Iris pigment epithelial cell (primary cell): Measurements from ENCODE around the gene LRRC8D.
"Not testable (repeated sequence)": the region's sequence is repeated elsewhere in the genome, so short reads cannot be mapped to it uniquely, and the experiment has no call there.

Experiments
- DNase-seq: peaks from one replicate; pipeline ENCODE4 v3.0.0-alpha.2; 2011; ENCODE audit warnings: low read depth

Gene LRRC8D

DNA sequence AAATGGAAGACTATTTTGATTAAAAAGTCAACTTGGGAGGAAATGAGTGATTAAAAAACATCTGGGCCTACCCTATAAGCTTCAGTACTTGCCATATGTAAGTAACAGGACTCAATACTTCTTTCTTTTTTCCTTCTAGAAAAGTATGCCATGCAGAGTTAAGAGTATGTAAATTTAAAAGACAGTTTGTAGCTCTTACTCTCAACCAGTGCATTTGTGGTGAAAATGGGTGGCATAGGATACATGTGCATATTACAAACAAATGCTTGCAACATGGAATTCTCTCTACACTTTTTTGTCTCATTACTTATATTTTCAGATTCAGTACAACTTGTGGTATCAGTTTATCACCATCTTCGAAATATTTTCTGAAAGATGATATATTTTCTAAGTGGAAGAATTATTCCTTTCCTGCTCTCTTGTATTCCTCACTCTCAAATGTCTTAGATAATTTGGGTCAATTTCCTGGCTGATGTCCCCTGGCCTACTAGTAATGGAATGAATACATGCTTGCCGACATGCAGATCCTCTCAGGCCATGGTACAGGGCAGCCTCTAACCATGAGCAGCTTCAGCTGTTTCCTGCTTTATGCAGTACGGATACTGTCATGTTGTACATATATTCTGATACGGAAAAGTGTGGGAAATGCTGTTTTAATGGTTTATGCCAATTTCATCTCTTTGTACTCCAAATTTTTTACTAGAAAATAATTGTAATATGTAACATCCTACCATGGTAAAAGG, 92.7 kb downstream of the LRRC8D start:
- DNase-seq = no peak

- DNase-seq = no peak
These were observed 96.5 kb downstream of the LRRC8D start for GRCh38 chr1:89917353-89917752.

DNA sequence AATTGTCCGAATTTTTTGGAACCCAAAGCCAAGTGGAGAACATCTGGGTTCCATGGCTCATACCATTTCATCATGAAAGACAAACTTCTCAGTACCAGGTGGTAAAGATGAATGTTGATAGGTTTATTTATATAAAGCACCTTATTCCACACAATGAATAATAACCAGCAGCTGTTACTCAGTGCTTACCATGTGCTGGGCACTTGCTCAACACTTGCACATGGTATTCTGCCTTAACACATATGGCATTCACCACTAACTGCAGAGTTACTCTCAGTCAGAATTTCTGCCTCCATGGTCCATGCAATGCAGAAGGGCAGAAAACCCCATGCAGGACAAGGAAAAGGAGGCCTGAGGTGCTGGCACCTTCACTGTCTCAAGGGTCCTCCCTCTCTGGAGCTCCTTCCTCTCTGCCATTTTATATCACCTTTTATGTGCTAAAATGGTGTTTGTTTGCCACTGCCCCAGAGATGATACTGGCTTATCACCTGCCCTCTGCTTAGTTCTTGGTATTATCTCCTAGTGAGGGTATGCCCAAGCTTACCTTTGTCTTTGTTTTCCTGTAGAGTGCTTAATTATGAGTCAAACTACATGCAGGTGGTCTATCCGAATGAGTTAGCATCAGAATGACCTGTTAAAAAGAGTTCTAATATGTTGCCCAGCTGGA, 97.4 kb downstream of the LRRC8D start:
- DNase-seq = peak; percentile 51

DNA sequence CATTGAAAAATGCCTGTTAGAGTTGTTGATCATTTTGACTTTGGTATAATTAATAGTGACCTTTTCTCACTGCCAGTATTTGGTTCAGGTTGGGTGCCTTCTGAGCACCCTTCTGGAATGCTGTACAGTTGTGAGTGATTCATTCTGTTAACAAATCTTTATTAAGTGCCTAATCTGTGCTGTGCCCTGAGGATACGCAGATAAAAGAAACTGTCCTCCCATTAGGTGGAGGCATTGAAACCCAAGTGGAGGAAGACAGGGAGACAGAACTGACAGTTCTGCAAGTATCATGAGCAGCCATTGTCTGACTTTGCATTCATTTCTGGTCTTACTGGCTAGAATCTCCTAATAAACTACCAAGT, 97.9 kb downstream of the LRRC8D start:
- DNase-seq = no peak

DNA sequence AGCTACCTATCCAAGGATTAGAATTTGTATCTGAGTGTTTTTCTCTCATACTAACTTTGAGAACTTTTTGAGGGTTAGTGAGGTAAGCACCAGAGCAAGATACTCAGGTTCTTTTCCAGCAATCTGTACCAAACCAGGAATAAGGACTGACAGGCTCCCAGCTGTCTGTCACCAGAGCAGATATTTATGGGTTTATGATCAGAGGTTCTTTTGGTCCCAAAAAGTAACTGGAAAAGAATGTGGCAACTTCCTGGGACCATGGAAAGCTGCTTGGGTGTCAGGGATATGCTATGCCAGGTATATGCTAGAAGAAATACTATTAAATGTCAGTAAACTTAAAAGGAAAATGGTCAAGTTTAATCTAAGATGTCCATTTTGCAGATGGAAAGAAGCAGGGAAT, 98.3 kb downstream of the LRRC8D start:
- no peak for DNase-seq

GRCh38 chr1:89922911-89923310, 102.1 kb downstream of the LRRC8D start:
- no peak for DNase-seq

- DNase-seq = no peak
These were observed 102.7 kb downstream of the LRRC8D start for GRCh38 chr1:89923517-89923916.

DNA sequence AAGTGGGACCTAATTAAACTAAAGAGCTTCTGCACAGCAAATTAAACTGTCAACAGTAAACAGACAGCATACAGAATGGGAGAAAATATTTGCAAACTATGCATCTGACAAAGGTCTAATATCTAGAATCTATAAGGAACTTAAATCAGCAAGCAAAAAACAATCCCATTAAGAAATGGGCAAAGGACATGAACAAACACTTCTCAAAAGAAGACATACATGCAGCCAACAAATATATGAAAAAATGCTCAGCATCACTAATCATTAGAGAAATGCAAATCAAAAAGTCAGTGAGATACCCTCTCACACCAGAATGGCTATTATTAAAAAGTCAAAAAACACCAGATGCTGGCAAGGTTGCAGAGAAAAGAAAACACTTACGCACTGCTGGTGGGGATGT, 103.2 kb downstream of the LRRC8D start:
- not testable (repeated sequence) for DNase-seq

DNA sequence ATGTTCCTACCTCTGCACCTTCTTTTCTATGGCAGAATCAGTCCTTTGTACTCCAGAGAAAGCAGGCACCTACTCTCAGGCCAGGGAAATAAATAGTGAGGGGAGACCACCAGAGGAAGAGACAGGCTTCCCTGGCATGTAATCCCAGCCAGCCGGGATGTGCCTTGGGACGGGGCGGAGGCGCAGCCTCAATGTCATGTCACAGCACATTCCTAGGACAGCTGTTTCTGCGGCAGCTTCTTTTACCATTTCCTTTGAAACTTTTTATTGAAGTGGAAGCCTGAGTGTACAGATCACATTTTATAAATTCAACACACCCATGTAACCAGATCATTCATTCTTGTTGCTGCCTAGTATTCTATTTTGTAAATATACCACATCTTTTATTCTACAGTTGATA, 106.2 kb downstream of the LRRC8D start:
- no peak for DNase-seq

DNA sequence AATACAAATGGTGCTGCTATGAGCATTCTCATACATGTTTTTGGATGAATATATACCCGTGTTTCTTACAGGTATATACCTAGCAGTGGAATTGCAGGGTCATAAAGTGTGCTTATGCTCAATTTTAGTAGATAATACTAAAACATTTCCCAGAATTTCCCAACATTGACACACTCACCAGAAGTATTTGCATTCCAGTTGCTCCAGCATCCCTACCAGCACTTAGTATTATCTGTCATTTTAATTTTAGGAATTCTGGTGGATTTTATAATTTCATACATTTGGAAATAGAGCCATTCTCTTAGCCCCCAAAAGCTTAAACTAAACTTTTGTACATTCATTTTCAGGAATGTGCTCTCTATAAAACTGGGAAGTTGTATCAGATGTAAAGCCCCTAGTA, 106.6 kb downstream of the LRRC8D start:
- DNase-seq = no peak

GRCh38 chr1:89928506-89928905, 107.7 kb downstream of the LRRC8D start:
- no peak for DNase-seq

GRCh38 chr1:89929467-89930063, 108.7 kb downstream of the LRRC8D start:
- DNase-seq = peak; percentile 20

DNA sequence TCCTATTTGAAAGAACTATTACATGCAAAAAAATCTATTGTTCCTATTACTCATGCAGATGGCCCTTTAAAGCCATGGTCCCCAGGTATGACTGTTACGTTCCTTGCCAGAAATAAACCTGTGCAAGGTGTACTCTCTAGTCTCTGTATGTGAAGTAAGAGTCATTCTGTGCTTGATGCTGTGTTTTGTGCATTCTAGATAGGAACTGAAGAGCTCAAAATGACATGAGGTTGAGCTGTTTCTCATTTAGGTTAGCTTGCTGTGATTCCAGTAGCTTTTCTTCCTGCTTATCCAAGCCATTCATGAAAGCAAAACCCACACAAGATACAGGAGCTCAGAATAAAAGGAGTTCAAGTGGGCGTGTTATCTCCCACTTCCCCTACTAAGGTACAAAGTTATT, 109.7 kb downstream of the LRRC8D start:
- DNase-seq = no peak

- DNase-seq = no peak
These were observed 111.1 kb downstream of the LRRC8D start for GRCh38 chr1:89931964-89932363.

DNA sequence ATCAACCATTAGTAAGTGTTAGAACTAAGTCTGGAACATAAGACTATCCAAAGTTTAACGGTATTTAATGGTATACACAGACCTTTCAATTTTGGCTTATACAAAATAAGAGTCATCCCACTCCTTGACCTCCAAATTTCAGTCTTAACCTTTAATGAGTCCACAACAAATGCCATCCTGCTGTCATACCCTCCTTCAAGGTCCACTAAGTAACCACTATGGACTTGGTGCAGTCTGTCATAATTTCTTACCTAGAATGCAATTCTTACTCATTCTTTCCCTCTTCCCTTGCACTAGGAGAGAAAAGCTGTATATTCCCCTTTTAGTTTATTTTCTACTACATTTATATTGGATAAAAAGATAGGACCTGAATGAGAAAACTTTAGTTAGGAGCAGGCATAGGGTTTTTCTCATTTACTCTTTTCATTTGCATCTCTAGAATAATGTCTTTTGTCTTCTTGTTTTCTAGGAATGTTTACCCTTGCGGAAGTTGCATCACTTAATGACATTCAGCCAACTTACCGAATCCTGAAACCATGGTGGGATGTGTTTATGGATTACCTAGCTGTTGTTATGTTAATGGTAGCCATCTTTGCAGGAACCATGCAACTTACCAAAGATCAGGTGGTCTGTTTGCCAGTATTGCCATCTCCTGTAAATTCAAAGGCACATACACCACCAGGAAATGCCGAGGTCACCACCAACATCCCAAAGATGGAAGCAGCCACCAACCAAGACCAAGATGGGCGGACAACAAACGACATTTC, 111.9 kb downstream of the LRRC8D start:
- no peak for DNase-seq

GRCh38 chr1:89934461-89934860, 113.6 kb downstream of the LRRC8D start:
- DNase-seq = no peak

DNA sequence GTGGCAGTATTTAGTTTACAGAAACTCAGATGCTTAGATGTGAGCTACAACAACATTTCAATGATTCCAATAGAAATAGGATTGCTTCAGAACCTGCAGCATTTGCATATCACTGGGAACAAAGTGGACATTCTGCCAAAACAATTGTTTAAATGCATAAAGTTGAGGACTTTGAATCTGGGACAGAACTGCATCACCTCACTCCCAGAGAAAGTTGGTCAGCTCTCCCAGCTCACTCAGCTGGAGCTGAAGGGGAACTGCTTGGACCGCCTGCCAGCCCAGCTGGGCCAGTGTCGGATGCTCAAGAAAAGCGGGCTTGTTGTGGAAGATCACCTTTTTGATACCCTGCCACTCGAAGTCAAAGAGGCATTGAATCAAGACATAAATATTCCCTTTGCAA, 114.4 kb downstream of the LRRC8D start:
- no peak for DNase-seq

- no peak for DNase-seq
These were observed 115.9 kb downstream of the LRRC8D start for GRCh38 chr1:89936694-89937093.

DNA sequence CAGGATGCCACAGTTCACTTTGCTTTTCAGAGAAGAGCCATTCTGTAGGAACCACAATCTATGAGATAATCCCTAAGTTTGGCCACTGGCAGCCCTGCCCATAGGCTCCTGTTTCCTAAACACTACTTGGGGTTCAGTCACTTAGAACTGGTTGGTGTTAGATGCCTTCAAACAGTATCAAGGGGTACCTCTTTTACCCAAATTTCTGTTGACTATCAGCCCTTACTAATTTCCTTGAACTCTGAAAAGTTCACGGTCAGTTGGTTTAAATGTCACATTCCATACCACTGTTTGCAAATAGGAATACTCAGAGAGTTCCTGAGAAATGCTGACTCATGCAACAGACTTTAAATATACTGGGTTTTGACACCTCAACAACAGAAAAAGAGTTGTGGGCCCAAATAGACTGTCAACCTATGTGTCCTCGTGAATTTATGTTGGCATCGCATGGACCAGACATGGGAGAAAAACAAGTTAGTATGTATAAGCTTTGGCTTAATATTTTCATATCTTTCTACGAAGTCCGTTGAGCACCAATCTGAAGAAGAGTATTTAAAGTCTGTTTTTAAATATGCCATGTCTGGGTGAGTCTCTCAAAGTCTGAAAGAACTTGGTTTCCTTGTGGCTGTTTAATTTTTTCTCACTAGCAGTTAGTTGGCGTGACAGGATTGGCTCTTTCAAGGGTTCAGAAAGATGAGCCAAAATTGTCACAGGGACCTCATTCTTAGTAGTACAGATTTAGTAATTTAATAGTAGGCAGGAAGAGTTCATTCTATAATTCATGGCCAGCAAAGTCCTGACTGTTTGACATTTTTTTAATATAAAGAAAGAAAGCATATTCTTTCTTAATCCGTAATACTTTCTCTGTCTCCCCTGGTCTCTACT, 117.6 kb downstream of the LRRC8D start:
- peak; percentile 69 for DNase-seq

- no peak for DNase-seq
These were observed 118.3 kb downstream of the LRRC8D start for GRCh38 chr1:89939059-89939570.

GRCh38 chr1:89939693-89940438, 119.0 kb downstream of the LRRC8D start:
- DNase-seq = no peak
